LNCaP clone FGC (cell line): ENCODE measurements around the gene GPR180.

Experiments
- DNase-seq: peaks from one replicate; pipeline ENCODE4 v3.0.0-alpha.2; 2011; ENCODE audit warnings: low read depth
- H3K4me3 ChIP-seq: 2 replicates; pipeline ENCODE4 v1.5.1; 2011; ENCODE audit warnings: mild to moderate bottlenecking, low read depth, low read length, control low read depth
- CTCF ChIP-seq: IDR thresholded peaks from 2 replicates; pipeline ENCODE4 v1.5.1; 2012; ENCODE audit warnings: mild to moderate bottlenecking; ENCODE audit not compliant: control insufficient read depth, insufficient read depth; ENCODE audit errors: extremely low read depth

Gene GPR180

GRCh38 chr13:94601446-94602431 lies at the start of gene GPR180:
Gene GPR180, plus strand, starts transcription at chr13:94601857. Its CDS starts 71 bp downstream, at chr13:94601928.
- peak; percentile 98 for DNase-seq
- peak within 1 kb of the TSS; percentile 77 for H3K4me3 ChIP-seq
- TF ChIP-seq CTCF: no peak

GRCh38 chr13:94552095-94552494 lies 49.6 kb upstream of the GPR180 start:
- no peak for DNase-seq
- TF ChIP-seq CTCF: no peak
- H3K4me3 ChIP-seq: no peak overlapping the region

- no peak for TF ChIP-seq CTCF
- DNase-seq: no peak
- no peak overlapping the region for H3K4me3 ChIP-seq
Observed at GRCh38 chr13:94553766-94554165, 47.9 kb upstream of the GPR180 start.

GRCh38 chr13:94556041-94556440 lies 45.6 kb upstream of the GPR180 start:
- no peak for DNase-seq
- H3K4me3 ChIP-seq: no peak overlapping the region
- TF ChIP-seq CTCF: no peak

- no peak for TF ChIP-seq CTCF
- no peak for DNase-seq
- no peak overlapping the region for H3K4me3 ChIP-seq
Observed at GRCh38 chr13:94556621-94557020, 45.0 kb upstream of the GPR180 start.

GRCh38 chr13:94557684-94558235 lies 43.9 kb upstream of the GPR180 start:
- TF ChIP-seq CTCF: no peak
- H3K4me3 ChIP-seq: no peak overlapping the region
- DNase-seq: no peak
